ENCODE measurements around the gene CCDC188.

CCDC188 gene

DNA sequence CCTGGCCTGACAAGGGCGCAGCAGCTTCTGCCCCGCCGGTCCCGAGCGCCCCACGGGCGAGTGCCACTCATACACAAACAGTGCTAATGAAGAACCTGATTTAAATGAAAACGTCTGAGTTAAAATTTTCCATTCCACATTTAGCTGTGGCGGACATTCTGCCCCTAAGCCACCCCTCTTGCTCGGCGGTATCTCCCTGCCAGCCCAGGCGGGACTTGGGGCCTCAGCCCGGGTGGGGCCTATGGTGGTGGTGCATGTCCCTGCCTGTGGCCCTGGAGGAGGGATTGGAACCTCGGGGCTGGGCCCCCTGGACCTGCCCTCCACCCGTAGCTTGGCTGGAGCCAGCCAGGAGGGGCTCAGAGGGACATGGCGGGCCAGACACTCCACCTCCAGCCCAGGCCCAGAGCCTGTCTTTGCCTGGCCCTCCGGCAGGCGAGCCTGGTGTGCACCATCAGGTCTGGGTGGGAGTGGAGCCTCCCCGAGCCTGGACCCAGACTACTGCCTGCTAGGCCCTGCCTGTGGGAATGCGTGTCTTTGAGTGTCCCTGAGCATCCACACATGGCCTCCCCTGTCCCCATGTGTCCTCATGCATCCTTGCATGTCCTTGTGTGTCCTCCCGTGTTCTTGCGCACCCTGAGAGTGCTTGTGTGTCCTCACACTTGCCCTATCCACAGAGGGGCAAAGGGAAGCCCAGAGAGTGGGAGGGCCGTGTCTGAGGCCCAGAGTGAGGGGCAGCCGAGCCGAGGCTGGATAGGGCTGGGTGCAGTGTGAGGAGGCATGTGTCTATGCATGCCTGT lies 14.9 kb downstream of the CCDC188 start:
- DNase-seq (ENCODE audit: low spot score) = no peak

DNA sequence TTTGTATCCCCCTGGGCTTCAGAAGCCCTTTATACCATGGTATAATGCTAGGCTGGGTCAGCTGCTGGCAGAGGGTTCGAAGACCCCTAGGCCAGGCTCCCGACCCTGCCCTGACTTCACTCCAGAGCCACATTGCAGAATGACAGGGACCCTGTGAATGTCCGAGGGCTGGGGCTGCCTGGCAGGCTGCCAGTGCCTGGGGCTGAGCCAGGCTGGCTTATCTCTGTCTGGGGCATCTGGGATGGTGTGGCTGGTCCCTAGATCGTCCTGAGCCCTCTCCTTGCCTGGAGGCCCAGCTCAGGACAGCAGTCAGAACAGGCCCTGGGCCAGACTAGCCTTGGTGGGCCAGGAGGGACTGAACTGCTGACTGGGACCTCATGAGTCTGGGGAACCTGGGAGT lies 15.6 kb downstream of the CCDC188 start:
- DNase-seq (ENCODE audit: low spot score) = no peak

DNA sequence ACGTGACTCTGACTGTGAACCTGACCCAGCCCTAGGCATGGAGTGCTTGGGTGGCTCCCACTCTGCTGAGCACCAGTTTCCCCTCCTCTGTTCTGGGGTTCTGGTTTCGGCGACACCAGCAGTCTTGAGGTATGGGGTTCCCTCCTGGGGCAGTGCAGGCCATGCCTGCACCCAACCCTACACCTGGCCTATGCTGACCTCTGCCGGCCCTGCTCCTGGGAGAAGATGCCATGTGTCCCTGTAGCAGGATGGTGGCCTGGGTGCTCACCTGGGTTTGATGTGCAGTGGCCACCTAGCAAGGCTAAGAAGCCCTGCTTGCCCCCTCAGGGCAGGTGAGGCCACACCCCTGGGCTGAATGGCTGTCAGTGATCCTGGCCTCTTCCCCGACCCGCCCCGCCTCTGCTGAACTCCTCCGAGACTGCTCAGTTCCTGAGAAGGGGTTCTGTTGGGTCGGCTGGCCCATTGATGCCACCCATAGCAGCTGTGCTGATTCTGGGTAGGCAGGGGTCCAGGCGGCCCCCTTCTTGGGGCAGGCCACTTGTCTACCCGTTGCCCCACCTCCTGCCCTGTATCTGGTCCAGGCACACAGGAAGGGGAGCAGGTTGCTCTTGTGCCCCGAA lies 16.8 kb downstream of the CCDC188 start:
- no peak for DNase-seq (ENCODE audit: low spot score)

DNA sequence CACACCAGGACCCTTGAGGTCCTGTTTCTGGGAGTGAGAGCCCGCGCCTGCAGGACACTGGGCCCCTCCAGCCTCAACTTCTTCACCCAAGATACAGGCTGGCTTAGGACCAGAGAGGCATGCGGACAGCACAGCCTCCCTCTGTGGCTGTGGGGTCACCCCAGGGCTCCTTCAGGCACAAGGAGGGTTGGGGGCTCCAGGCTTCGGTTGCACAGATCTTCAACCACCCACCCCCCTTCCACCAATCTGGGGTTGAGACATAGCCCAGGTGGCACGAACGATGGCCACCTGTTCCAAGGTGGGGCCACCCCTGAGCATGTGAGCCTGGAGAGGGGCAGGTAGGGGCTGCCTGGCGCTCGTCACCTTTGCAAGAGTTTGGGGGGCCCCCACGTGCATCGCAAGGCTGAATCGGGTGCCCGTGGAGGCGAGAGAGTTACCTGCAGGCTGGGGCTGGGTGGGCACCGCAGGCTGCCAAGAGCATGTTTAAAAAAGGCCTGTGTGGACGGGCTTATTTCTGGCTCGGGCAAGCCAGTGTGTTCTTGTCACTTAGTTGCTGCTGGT lies 18.1 kb downstream of the CCDC188 start:
- DNase-seq (ENCODE audit: low spot score) = no peak

DNA sequence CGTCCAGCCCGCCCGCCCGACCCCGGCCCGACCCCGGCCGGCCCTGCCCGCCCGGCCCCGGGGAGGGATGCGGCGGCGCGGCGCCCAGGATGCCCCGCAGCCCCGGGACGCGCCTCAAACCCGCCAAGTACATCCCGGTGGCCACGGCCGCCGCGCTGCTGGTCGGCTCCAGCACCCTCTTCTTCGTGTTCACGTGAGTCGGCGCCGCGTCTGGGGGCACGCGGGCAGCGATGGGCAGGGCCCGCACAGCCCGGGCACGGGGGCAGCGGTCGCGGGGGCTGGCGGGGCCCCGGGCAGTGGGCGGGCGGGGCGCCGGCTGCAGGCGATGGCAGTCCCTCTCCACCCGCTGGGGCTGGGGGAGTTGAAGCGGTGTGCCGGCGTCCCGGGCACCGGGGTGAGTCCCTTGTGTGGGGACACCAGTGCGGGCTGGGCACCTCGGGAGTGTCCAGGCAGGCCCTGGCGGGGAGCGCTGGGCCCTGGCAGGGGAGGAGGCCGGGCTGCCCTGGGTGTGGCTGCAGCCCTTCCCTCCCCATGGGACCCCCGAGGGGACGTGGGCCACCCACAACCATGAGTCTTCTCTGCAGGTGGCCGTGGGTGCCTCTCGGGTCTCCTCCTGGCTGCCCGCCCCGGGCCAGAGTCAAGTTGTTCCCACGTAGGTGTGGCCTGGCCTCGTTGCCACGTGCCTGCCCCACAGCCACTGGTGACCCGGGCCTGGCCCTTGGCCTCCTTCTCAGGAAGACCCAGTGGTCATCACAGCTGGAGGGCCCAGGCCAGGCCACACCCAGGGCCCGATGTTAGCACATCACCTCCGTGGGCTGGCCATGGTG lies 18.8 kb downstream of the CCDC188 start:
- no peak for DNase-seq (ENCODE audit: low spot score)

DNA sequence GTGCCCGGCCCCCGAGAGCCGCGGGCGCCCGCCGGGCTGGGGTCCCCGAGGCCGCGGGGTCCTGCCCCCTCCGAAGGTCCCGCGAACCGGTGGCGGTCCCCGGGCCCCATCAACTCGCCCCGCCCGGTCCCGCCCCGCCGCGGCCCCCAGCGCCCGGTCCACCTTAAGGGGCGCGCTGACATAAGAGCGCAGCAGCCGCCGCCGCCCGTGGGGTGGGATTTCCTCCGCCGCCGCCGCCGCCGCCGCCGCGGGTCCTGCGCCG lies 19.3 kb downstream of the CCDC188 start, which contains the start of gene ZDHHC8:
Gene ZDHHC8, plus strand, starts transcription at position 208 of the 262 bp plus-strand sequence. CDS start 144 bp downstream, outside the sequence.
- no peak for DNase-seq (ENCODE audit: low spot score)

DNA sequence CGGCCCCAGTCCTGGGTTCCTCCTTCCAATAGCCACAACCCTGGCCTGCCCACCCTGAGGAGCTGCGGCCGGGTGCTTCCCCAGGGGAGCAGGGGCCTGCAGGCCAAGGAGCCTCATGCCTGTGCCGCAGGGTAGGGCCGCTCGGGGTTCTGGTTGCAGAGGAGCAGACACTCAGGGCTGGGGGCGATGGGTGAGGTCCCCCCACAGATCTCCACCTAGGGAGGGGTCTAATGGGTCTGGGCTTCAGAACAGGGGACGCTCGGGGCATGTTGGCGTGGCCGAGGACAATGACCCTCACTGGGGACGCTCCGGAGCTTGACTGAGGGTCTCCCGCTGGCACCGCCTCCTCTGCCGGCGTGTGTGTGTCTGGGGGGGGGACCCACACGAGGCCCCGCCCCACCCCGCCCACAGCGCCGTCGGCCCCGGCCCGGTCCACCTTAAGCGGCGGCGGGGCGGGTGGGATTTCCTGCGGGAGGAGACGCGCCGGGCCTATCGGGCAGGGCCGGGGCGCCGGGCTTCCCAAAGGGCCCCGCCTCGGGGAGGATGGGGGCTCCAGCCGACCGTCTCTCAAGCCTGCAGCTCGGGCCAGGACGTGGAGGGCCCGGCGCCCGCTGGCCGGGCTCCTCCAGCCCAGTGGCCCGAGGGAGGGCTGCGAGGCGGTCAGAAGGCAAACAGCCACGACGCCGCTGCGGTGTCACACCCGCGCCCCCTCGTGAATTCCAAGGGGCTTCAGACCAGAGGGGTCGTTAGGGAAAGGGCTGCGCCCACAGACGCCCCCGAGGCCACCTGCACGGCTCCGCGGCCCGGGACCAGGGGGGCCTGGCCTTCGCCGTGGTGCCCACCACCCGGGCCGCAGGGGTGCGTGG lies 19.9 kb downstream of the CCDC188 start:
- peak; percentile 80 for DNase-seq (ENCODE audit: low spot score)

DNA sequence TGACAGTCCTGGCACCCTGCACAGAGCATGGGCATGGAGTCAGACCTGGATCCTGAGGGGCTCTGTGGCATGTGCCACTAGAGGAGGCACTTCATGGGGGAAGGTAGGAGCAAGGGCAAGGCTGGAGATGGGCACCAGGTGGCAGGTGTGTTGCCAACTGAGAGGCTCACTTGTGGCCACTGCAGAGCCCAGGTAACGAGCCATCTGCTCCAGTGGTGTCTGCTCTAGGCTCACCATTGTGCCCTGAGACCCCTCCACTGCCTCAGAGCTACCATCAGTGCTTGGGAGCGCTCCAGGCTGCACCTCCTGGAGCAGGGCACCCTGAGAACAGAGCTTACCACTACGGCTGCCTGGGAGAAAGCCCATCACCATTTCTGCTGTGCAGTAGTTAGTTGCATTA lies 20.5 kb downstream of the CCDC188 start:
- no peak for DNase-seq (ENCODE audit: low spot score)

DNA sequence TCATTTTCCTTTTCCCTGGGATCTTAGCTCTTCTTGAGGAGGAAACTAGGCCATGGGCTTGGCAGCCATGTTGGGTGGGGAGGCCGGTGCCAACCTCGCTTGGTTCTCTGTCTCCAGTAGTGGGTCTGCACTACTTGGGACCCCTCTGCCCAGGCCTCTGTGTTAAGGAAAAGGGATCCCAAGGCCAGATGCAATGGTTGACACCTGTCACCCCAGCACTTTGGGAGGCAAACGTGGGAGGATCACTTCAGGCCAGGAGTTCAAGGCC lies 21.2 kb downstream of the CCDC188 start:
- no peak for DNase-seq (ENCODE audit: low spot score)

DNA sequence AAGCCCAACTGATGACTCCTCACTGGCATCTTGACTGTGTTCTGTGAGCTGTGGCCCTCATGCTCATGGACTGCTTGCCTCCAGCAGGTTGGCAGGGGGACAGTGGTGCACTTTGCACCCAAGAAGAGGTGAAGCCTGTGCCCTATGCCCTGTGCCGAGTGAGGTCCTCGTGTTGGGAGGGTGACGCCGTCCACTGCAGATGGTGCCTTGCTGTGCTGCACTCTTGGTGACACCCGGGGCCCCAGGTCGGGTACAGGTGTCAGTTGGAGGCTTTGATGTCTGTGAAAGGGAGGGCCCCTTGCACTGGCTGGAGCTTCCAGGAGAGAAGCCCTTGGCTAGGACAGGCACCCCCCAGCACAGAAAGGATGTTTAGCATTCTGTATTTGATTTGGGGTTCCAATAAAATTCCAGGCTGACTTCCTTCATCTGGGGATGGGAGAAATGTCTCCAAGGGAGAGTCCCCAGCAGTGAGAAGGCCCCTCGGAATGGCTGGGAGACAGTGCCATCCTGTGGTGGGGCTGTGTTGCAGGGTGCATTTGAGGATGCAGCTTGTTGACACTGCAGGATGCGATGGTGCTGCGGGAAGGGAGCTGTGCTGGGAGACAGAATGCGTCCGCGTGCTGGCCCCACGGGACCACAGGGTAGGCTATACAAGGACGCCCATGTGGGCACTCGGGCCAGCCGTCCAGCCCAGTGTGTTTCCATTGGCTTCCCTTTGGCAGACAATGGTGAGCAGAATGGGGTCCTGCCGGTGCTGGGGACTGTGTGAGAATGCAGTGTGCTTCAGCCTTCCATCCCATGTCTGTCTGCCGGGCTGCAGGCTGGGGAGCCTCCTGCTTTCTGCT lies 21.7 kb downstream of the CCDC188 start:
- DNase-seq (ENCODE audit: low spot score) = peak; percentile 56

DNA sequence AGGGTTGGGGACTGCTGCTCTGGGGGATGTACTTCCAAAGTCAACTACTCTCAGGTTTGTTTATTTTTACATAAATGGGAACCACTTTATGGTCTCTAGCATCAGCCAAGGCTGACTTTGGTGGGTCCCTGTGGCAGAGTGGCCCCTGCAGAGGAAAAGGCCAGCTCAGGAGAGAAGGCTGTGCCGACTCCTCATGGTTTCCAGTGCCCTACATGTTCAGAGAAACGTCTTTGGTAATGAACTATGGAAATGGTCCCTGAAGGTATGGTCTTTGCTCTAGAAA lies 22.3 kb downstream of the CCDC188 start:
- no peak for DNase-seq (ENCODE audit: low spot score)

DNA sequence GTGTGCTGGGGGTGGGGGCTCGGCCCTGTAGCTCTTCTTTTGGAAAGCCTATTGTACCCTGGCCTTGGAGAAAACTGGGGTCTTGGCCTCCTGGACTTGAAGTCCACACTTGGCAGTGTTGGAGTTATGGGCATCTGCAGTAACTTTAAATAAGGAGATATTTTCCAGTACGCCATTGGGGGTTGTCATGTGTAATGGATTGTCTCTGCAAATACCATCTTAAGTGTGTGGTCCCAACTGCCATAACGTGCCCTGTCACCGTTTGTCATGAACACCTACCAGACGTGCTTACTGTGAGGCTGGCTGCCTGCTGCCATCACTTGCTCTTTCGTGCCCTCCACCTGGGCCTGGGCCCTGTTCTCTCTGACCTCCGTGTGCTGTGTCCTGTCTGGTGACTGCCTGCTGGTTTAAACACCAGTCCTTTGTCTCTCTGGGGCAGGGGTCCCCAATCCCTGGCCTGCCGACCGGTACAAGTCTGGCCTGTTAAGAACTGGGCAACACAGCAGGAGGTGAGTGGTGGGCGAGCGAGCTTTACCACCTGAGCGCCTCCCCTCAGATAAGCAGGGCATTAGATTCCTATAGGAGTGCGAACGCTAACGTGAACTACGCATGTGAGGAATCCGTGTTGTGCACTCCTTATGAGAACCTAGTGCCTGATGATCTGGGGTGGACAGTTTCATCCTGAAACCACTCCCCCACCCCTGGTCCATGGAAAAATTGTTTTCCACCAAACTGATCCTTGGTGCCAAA lies 22.8 kb downstream of the CCDC188 start:
- no peak for DNase-seq (ENCODE audit: low spot score)

DNA sequence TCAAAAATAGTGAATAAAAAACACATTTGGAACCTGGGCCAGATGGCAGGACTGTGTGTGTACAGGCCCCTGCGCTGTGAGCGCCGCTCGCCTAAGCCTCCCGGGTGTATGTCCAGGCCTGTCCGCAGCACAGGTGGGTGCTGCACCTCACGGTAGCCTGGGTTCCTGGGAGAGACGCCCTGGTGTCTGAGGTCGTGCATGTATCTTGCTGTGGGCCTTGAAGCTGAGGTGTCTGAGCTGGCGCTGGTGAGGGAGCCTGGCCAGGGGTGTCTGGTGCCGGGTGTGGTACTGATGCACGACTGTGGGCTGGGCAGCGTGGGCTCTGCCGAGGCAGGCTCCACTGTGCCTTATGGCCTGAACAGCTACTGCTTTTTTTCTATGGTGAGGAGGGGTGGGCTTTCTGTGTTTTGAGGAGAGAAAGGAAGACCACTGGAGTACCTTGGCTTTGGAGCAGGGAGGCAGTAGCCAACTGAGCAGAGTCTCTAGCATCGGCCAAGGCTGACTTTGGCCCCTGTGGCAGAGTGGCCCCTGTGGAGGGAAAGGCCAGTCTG lies 23.5 kb downstream of the CCDC188 start:
- no peak for DNase-seq (ENCODE audit: low spot score)

DNA sequence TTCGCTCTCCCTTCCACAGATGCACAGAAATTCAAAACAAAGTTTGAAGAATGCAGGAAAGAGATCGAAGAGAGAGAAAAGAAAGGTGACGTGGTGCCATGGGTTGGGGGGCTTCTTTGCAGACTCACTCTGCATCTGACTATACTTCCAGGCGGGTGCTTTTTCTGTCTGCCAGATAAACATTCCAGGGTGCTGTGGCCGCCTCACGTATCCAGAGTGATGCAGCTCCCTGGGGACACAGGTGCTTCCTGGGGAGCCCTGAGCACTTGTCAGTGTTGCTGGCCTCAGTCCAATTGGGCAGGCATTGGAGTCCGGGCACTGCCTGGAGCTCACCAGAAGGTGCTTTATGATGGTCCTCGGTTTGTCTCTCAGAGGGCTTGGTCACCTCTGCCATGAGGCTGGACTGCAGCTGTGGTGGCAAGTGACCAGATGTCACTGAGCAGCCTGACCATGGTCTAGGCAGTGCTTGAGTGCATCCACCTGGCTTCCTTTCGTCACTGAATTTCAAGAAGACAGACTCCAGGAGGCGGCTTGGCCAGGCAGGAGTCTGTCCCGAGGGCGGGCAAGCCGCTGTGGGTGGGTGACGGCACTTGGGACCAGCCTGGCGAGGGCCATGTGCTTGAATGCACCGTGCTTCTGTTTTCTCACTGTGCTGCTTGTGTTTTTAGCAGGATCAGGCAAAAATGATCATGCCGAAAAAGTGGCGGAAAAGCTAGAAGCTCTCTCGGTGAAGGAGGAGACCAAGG lies 24.4 kb downstream of the CCDC188 start:
- no peak for DNase-seq (ENCODE audit: low spot score)

DNA sequence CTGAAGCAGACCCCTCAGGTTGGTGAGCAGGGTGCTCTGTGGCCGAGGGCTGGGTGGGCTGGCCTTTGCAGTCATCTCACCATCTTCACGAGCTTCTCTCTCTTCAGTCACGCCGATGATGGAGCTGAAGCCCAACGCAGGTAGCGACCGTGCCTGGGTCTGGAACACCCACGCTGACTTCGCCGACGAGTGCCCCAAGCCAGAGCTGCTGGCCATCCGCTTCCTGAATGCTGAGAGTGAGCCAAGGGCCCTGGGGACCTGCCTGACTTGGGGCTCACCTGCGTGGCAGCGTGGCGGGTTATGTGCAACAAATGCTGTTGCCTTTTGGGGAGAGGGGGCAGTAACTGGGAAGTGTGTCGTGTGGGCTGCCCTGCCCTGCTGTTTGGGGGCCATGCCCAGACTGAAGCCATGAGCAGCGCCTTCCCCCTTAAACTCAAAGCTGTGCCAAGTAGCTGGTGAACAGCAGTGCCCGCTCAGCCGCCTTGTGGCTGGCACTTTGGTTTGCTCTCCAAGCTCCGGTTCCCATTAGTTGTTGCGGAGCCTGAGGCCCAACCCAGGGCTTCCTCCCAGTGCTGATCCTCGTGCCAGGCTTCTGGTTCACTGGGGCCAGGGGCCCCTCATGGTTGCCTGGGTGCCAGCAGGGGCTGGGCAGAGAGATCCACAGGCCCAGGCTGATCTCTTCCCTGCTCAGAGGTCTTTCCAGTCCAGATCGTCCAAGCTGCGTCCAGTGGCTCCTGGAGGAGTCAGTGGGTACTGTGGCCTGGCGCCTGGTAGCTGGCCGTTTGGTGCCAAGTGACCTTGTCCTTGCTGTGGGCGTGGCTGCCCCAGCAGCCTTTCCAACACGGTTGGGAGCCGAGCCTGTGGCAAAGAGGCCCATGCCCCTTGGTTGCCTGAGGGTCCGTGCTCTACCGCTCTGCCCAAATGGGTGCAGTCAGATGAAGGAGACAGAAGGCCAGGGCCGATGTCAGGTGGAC lies 25.4 kb downstream of the CCDC188 start:
- no peak for DNase-seq (ENCODE audit: low spot score)

DNA sequence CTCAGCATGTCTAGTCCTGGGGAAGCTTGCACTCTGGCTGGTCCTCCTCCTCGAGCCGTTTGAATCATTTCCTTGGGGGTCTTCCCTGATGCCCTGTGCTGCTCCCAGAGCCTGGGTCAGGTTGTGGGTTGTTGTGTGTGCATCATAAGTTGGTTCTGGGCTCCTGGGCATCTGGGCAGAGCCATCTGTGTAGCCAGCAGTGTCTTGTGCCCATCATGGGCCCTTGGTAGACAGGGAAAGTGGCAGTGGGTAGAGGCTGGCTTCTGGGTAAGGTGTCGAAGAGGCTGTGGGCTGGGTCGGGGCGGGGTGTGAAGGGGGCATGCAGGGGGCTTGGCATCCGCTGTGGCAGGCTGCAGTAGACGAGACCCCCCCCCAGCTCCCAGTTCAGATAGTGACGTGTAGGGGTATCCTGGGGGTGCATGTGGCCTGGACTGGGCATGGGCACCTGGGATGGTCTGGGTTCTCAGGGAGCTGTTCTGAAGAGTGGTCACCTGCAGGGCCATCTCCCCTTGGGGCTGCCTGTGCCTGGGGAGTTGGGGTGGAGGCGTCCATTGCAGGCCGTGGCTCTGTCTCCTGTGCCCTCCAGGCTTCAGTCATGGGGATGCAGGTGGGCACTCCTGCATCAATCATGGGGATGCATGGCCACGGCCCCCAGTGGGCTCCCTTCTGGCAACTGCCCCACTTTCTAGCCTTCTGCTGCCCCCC lies 26.6 kb downstream of the CCDC188 start:
- no peak for DNase-seq (ENCODE audit: low spot score)

DNA sequence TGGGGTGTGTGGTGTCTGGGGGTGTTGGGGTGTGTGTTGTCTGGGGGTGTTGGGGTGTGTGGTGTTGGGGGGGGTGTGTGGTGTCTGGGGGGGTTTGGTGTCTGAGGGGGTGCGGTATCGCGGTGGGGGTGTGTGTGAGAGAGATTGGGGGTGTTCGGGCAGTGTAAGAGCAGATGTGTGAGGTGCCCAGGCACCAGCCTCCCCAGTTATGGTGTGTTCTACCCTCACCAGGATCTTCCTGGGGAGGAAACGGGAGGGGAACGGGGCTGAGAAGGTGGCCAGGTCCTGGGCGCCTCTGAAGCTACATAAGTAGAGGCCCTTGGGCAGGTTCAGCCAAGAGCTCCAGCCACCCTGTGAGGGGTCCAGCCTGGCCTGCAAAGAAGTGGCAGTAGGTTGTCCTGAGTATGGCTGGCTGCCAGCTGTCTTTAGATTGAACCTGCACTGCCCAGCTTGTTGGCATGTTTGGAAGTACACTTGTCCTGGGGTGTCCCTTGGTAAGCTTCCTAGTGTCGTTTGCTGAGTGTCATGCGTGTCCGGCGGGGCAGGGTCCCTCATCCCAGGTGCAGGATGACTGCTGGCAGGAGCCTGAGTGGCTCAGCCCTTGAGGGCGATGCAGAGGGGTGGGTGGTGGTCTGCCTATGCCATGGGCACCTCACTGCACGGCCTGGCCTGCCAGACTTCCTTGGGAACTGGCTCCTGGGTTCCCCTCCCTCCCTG lies 27.3 kb downstream of the CCDC188 start:
- no peak for DNase-seq (ENCODE audit: low spot score)

All from SK-N-DZ (cell line).